Stimulated activated CD8-positive, alpha-beta memory T cell treated with anti-CD3 and anti-CD28 coated beads, Interleukin-7, amount 100 ng/mL, for 4 hours (primary cell): ENCODE data around the gene AKAP5.
"Not testable (repeated sequence)": the region's sequence is repeated elsewhere in the genome, so short reads cannot be mapped to it uniquely, and the experiment has no call there.

Experiments
- DNase-seq, 2 donors: peaks; one replicate each; pipeline ENCODE4 v3.0.0-alpha.2; 2020; ENCODE audit warnings: low read depth in 2 of 2

The AKAP5 gene

DNA sequence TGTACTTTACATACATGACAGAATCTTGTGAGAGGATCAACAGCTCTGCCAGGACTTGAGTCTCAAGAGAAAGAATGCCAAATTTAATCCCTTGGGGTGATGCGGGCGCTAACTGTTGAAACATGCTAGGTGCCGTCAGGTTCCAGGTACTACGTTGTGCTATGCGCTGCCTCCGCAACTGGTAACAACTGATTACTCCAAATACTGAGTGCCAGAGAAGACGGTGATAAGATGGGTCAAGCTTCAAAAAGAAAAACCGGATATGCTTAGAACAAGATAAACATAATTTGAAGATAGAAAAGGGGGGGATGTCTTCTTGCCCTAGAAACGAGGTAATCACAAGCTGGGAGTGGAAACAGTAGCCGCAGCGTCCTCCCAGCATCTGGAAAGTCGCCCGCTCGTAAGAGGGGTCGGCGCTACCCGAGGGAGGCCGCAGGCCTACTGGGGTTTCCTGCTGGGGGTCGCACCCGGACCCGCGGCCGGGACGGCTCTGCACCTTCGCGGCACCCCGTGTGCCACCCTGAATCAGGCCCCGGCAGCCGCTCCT is 37.7 kb downstream of the AKAP5 start:
- no peak for DNase-seq

DNA sequence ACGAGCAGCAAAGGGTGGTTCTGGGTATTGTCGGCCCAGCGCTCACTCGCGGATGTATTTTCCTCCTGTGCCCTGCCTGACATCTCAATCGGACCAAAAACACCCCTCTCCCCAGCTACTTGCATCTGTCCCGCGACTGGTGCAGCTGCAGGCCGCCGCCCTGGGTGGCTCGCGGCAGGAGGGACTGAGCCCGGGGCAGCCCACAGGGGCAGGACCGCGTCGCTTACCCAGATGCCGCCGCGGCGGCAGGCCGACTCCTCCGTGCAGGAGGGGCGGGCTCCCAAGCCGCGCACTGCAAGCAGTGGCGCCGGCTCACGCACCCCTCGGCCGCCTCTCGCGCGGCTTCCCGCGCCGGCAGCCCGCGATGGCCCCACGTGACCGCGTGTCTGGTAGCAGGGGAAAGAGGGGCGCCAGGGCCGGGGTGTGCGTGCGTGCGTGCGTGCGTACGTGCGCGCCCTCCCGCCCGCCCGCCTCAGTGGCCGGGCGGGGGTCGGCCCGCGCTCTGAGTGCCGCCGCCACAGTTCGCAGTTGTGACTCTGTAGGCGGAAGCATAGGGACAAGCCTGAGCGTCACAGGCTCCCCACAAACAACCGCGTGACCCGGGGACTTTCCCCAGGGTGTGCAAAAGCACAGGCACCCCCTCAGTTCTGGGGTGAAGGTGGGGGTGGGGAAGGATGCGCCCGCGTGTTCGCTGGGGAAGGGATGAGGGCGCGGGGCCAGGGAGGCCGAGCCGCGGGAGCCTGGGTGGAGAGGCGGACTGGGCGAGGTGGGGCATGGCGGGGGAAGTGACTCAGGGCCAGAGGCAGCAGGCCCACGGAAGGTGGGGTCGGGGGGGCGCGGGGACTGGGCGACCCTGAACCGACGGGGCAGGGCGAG is 38.4 kb downstream of the AKAP5 start, which contains the start of gene ZBTB25:
ZBTB25 (minus strand) TSS at position 405 of the 876 bp plus-strand sequence. CDS start 13,305 bp downstream, outside the sequence.
- peak; percentile 96 for DNase-seq

DNA sequence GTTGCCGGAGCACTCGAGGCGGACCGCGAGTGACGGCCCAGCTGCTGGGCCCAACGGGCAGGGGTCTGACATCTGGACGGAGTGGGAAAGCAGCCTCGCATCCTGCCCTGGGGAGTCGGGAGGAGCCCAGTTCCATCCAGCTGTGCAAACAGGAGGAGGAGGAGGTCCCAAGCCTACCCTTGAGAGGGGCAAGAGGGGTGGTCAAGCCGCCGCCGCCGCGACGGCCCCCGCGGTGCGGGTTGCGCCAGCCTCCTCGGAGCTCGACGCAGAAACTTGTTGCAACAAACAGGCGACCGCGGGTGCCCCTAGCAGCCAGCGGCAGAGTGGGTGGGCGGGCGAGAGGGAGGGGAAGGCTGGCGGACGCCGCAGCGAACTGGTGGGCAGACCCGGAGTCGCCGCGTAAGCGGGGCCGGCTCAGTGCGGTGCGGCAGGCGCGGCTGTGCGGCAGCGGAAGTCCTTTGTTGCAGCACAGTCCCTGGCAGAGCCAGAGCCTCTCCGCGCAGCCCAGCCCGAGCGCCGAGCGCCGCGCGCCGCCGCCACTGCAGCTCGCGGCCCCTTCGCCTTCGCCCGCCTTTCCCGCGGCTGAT is 39.1 kb downstream of the AKAP5 start, which contains the start of gene ZBTB1:
ZBTB1 (plus strand) TSS at position 461 of the 587 bp plus-strand sequence. CDS start 16,735 bp downstream, outside the sequence.
- peak; percentile 83 to 90 for DNase-seq

DNA sequence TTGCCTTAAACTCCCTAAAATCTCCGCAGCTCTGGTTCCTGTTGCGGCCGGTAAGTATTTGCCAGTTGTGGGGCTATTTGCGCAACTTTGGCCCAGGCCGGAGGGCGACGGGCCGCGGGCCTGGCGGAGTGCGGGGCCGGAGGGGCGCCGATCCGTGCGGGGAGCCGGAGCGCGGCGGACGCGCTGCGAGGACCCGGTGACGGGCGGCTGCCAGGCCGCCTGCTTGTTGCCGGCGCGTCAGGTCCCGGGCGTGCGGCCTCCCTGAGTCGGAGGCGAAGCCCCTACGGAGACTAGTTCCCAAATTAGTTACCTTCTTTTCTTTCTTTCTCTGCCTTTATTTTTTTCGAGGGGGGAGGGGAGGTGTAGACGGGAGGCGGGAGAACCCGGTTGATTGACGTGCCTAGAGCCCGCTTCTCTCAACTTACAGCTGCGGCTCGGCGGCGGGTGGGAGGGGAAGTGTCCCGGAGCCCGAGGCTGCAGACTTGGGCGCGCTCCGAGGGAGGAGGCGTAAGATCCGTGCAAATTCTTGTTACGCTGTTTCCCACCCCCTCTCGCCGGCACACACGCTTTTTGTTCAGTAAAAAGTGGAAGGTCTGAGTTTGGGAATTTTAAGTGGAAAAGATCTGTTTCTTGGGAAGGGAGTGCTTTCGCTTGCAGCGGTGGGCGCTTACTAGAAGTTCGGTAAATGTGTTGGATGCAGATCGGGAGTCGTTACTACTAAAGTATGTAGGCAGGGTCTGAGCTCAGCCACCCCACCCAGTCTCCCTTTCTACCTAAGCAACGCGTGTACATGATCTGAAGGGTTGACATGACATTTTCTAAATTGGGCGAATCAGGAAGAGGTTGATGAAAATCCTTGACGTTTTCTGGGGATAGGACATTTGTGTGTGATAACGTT is 39.8 kb downstream of the AKAP5 start:
- DNase-seq: peak; percentile 77 to 82

DNA sequence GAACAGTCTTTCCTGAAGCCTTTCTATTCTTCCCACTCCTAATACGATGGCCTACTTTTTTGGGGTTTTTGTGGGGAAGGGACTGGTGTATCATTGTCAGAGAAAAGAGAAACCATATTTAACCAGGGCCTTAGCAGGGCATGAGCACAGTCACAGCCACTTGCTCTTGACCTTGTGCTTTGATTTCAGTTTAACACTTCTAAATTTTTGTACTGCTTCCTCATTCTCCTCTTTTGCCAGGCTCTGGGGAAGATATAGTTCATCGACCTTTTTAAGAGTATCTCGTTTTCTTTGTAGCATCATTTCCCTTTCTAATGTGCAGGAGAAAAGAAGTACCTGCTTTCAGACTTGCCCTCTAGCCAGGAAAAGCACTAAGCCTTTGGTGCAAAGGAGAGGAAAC is 41.4 kb downstream of the AKAP5 start:
- DNase-seq: no peak

DNA sequence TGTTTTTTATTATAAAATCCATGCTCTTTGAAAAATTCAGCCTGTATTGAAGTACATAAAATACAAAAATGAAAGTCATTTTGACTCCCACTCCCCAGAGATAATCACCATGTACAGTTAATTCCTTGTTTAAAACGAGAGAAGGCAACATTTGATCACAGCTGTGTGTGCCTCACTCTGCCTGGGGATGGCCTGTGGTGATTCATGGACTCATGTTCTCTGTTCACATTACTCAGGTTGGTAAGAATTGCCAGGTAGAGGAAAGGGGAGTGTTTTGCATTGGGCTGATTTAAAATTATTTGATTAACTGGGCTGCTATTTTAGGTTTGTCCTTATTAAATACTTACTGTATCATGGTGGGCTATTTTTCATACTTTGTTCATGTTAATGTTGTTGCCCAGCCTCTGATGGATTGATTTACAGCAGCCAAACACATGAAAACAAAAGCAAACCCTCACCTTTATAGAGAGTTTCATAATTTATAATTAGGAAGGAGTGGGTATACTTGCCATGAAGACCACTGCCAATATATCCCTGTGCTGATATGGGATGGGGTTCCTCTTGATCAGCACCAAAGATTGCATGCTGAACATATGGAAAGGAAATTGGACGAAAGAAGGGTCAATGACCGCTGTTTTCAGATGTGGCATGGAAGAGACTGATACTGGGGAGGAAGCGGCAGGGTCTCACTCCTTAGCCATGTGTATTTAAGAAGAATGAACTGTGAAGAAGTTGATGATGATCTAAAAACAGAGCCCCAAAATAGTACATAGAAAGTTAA is 42.3 kb downstream of the AKAP5 start:
- peak in 1 of 2 donors; percentile 27 for DNase-seq

DNA sequence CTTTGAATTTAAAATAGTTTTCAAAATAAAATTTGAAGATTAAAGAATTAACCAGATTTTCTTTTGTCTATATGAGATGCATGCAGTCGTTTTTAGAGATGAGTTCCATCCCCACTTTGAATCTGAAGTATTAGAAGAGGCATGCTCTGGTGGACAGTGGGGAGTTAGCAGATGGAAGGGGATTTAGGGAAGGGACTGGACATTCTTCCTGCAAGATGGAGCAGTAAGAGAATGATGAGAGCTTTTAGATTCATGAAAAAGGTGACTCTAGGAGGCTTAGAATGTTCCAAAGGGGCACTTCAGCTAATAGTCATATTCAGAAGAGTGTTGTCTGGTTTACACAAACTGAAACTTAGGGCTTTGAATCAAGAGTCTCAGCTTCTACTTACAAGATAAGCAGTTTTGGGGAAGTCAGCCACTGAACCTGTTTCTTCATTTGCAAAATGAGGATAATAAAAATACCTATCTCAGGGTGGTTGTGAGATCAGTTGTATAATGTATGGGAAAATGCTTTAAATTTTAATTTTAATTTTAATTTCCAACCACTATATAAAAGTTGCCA is 43.0 kb downstream of the AKAP5 start:
- no peak for DNase-seq

DNA sequence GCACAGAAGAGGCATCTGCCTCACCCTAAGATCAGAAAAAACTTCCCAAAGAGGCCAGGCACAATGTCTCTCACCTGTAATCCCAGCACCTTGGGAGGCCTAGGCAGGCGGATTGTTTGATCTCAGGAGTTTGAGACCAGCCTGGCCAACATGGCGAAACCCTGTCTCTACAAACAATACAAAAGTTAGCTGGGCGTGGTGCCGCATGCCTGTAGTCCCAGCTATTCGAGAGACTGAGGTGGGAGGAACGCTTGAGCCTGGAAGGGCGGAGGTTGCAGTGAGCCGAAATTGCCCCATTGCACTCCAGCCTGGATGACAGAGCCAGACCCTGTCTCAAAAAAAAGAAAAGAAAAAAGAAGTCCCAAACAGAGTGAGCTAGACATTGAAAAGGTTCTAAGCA is 43.7 kb downstream of the AKAP5 start:
- no peak for DNase-seq

DNA sequence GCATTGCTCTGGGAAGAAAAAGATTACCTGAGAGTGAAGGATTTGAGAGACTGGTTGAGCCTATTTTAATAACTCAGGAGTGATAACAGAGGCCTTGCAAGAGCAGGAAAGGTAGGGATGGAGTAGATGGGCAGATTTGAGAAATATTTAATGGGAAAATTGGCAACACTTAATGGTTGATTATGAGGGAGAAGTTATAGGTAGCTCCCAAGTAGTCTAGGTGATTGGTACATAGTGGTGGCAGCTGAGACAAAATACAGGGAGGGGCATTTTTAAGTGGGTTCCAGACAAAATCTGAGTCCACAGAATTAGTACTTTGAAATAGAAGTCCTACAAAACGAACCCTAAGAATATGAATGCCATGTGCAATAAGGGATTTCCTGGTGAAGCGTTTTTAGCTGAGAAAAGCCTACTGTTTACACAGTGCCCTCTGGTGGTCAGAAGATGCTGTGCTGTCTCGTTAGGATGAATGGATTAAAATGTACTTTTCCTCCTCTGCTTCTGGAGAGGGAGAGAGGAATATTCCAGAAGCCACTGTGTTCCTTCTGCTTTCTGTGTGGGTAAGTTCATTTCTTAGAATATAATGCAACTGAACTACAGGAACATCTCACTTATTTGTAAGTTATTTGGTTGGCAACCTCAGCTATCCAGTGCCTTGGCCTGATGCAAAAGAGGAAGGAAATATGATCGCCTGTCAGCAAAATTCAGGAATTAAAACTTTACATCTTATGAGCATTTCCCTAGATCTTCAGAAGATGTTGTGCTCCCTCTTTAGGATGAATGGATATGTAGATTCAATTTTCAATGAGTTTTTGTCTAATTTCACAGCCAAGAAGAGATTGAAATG is 45.7 kb downstream of the AKAP5 start:
- DNase-seq: peak; percentile 39 to 64

DNA sequence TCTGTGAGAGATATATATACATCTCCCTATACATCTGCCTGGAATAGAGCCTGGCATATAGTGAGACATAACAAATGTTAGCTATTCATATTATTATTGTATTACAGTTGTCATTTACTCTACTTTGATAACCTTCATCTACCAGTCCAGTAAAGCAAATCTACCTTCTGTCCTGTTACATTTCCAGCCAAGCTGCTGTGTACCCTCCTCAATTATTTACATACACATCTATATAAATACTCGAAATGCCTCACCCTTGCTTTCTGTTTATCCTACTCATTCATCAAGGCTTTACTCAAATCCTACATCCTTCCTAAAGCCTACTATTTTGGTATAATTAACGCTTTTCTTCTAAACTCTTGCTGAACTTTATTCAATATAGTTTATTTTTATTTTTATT is 48.0 kb downstream of the AKAP5 start:
- DNase-seq: no peak

DNA sequence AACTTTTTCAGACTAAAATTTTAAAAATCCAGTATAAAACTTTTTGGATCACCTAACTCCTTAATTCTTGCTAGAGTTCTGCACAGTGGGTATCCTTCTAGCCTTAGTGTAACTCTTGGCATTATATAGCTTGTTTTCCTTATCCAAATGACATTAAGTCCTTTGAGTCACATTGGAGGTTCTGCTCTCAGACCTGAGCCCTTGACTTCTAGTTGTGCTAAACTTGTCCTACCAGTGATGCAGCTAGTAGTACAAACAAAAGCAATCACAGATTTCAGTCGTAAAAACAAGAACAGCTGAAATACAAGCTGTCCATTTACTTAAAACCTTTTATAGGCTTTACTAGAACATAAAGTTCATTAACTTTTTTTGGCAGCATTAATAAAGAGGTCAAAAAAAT is 49.8 kb downstream of the AKAP5 start:
- no peak for DNase-seq

DNA sequence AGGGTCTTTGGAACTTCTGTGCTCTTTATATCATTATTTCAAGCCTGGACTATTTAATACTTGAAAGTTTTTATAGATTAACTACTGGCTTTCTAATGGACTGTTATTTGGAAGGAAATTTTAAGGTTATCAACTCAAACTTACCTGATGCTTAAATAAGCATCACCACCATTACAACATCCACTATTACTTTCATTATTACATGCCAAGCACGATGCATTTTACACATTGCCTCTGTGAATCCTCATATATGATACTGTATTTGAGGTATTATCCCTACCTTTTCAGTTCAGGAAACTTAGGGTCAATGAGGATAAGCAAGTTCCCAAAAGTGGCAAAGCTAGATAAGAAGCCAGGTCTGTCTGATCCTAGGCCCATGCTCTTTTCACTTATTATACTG is 51.7 kb downstream of the AKAP5 start:
- DNase-seq: no peak

DNA sequence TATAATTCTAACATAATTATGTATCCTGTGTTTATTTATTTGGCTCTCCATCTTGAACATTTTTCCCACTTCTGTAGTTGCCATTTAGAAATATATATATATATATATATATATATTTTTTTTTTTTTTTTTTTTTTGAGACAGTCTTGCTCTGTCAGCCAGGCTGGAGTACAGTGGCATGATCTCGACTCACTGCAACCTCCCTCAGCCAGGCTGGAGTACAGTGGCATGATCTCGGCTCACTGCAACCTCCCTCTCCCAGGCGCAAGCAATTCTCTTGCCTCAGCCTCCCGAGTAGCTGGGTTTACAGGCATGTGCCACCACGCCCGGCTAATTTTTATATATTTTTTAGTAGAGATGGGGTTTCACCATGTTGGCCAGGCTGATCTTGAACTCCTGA is 52.4 kb downstream of the AKAP5 start:
- DNase-seq: not testable (repeated sequence)

DNA sequence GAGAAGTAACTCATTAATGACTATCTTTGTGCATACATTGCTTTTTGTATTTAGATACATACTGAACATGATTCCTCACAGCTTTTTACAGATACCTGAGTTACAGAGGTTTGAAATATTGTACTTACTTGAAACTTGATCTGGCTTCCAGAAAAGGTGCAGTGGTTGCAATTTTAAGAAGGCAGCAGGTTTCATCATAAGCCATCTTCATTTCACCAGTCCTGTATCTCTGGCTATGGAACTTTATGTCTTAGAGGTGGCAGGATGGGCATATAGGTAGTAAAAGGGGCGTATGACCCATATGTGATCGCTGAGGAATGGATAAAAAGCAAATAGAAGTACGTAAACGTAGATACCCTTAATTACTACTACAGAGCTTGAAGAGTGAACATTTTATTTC is 52.9 kb downstream of the AKAP5 start:
- DNase-seq: no peak

DNA sequence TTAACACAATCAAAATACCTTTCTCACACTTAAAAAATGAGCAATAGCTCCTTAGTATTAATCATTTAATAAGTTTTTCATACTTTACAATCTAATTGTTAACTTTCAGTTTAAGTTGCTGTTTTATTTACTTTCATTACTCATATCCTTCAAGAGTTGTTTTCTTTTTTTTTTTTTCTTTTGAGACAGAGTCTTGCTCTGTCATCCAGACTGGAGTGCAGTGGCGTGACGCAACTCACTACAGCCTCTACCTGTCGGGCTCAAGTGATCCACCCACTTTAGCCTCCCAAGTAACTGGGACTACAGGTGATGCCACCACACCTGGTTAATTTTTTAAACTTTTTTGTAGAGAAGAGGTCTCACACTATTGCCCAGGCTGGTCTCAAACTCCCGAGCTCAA is 55.4 kb downstream of the AKAP5 start:
- DNase-seq: no peak

DNA sequence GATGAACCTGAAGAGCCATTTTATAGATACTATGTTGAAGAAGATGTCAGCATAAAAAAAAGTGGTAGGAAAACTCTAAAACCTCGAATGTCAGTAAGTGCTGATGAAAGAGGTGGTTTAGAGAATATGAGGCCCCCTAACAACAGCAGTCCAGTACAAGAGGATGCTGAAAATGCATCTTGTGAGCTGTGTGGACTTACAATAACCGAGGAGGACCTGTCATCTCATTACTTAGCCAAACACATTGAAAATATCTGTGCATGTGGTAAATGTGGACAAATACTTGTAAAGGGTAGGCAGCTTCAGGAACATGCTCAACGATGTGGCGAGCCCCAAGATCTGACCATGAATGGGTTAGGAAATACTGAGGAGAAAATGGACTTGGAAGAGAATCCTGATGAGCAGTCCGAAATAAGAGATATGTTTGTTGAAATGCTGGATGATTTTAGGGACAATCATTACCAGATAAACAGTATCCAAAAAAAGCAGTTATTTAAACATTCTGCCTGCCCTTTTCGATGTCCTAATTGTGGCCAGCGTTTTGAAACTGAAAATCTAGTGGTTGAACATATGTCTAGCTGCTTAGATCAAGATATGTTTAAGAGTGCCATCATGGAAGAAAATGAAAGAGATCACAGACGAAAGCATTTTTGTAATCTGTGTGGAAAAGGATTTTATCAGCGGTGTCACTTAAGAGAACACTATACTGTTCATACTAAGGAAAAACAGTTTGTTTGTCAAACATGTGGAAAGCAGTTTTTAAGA is 57.5 kb downstream of the AKAP5 start:
- DNase-seq: no peak
